Keratinocyte (primary cell): ENCODE data around the gene CENPH.

ENCODE experiments used
- CTCF ChIP-seq, 3 experiments: IDR thresholded peaks in 1 of 3; conservative IDR thresholded peaks in 1 of 3; optimal IDR thresholded peaks in 1 of 3; 2 replicates in 2 of 3; 3 replicates in 1 of 3; pipeline versions ENCODE3 to v1.5.1; 2011; ENCODE audit warnings: low read length in 3 of 3, mild to moderate bottlenecking in 3 of 3, moderate library complexity in 2 of 3, control low read depth in 1 of 3, inconsistent platforms in 1 of 3; ENCODE audit not compliant: insufficient read depth in 2 of 3; ENCODE audit errors: extremely low read depth in 1 of 3
- EZH2 ChIP-seq: IDR thresholded peaks from one replicate; pipeline ENCODE4 v1.6.1; 2012; ENCODE audit warnings: inconsistent platforms, mild to moderate bottlenecking, low read length, moderate library complexity

DNA sequence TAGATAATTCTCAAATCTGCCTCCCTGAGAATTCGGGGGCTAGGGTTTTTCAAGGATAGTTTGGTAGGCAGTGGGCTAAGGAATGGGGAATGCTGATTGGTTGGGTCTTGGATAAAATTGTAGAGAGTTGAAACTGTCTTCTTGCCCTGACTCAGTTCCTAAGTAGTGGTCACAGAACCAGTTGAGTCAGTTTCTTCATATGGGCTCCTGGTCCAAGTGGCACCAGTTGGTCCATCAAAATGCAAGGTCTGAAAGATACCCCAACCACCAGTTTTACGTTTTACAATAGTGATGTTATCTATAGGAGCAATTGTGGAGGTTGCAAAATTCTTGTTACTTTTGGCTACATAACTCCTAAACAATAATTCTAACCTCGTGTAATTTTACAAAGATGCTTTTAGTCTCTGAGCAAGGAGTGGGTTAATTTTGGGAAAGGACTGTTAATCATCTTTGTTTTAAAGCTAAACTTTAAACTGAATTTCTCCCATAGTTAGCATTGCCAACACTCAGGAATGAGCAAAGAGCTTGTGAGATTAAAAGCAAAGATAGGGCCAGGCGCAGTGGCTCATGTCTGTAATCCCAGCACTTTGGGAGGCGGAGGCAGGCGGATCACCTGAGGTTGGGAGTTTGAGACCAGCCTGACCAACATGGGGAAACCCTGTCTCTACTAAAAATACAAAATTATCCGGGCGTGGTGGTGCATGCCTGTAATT lies 53.0 kb downstream of the CENPH start:
- TF ChIP-seq CTCF (optimal IDR thresholded peaks at IDR 0.05 in 1 of 3, IDR thresholded peaks at IDR 0.05 in 1 of 3, conservative IDR thresholded peaks at IDR 0.05 in 1 of 3; ENCODE audit: extremely low read depth in 1 of 3, insufficient read depth in 2 of 3, low read length in 3 of 3) = no peak
- TF ChIP-seq EZH2 = no peak
